ENCODE results near the gene RPL41.

Gene RPL41

GRCh38 chr12:56137853-56138571 lies 21.6 kb downstream of the RPL41 start:
- TF ChIP-seq CTCF (IDR thresholded peaks at IDR 0.05; ENCODE audit: low read length, missing control alignments), result no peak
- no peak for DNase-seq (ENCODE audit: low read depth)
- no peak overlapping the region for H3K4me3 ChIP-seq (replicated peaks; ENCODE audit: low read depth, low read length)

- no peak for DNase-seq (ENCODE audit: low read depth)
- no peak for TF ChIP-seq CTCF (IDR thresholded peaks at IDR 0.05; ENCODE audit: low read length, missing control alignments)
- no peak overlapping the region for H3K4me3 ChIP-seq (replicated peaks; ENCODE audit: low read depth, low read length)
Observed at GRCh38 chr12:56141946-56142784, 25.7 kb downstream of the RPL41 start.

GRCh38 chr12:56143217-56143616 lies 26.8 kb downstream of the RPL41 start:
- DNase-seq (ENCODE audit: low read depth), result no peak
- H3K4me3 ChIP-seq (replicated peaks; ENCODE audit: low read depth, low read length), result no peak overlapping the region
- no peak for TF ChIP-seq CTCF (IDR thresholded peaks at IDR 0.05; ENCODE audit: low read length, missing control alignments)

DNA sequence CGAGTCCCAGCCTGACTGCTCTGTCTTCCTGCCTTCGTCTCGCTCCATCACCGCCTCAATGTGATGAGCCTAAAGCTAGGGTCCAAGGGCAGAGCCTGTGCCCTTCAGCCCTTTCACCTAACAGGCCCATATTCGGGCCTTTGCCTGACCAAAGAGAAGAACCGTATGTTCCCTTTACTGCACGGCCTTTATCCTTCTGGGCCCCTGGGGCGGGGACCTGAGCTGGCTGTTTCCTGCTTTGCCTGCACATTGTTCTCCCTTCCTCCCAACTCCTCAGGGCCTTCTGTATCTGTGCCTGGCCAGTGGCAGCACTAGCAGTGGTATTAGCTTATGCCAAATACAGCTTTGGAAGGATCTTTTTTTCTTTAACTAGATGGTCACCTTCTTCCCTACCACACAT lies 27.4 kb downstream of the RPL41 start:
- no peak overlapping the region for H3K4me3 ChIP-seq (replicated peaks; ENCODE audit: low read depth, low read length)
- DNase-seq (ENCODE audit: low read depth), result no peak
- no peak for TF ChIP-seq CTCF (IDR thresholded peaks at IDR 0.05; ENCODE audit: low read length, missing control alignments)

DNA sequence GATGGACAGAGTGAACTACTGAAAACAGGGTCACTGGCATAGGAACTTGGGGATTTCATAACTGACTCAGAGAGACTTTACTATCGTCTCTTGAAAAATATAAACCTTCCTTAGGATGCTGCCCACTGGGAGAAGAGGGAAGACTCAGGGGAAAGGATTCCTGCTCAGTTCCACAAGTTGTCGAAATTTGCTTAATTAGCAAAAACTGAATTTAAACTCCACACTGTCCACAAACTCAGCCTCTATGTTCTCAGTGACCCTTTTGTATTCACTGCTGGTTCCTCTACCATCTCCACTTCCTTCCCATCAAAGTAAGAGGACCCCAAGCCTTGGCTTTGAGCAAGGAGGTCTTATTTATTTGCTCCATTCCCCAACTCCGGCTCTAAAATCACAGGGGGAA lies 28.8 kb downstream of the RPL41 start:
- no peak for DNase-seq (ENCODE audit: low read depth)
- H3K4me3 ChIP-seq (replicated peaks; ENCODE audit: low read depth, low read length), result no peak overlapping the region
- TF ChIP-seq CTCF (IDR thresholded peaks at IDR 0.05; ENCODE audit: low read length, missing control alignments), result no peak

DNA sequence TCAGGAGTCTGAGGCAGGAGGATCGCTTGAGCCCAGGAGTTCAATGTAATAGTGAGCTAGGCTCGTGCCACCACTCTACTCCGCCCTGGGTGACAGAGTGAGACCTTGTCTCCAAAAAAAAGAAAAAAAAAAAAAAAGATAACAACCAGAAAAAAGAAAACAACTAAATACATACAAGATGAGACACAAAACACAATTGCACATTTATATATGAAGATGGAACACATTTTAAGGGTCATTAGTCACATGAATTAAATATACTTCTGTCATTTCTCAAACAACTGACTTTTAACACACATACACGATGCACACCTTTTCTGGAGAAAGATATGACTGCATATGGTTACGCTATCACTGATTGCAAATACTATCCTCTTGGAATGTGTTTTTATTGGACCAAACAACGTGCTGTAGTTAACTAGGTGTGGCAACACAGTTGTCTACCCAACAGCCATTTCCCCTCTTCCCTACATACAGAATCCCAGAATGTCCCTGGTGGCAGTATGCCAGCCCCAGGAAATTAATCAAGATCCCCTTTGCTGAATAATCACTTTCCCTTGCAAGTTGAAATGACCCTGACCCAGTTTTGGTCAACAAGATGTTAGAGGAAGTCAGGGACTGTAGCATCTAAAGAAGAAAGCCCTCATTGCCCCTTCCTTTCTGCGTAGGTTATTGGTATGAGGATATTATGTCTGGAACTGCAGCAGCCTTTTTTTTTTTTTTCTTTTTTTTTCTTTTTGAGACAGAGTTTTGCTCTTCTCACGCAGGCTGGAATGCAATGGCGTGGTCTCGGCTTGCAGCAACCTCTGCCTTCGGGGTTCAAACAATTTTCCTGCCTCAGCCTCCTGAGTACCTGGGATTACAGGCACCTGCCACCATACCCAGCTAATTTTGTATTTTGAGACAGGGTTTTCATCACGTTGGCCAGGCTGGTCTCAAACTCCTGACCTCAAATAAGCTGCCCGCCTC lies 30.3 kb downstream of the RPL41 start:
- no peak overlapping the region for H3K4me3 ChIP-seq (replicated peaks; ENCODE audit: low read depth, low read length)
- no peak for DNase-seq (ENCODE audit: low read depth)
- no peak for TF ChIP-seq CTCF (IDR thresholded peaks at IDR 0.05; ENCODE audit: low read length, missing control alignments)
